GM12892 (cell line): ENCODE results near the gene DHRSX.

Source experiments
- DNase-seq: peaks from one replicate; pipeline ENCODE4 v3.0.0; 2011; ENCODE audit not compliant: insufficient read length
- FAIRE-seq: peaks from 2 replicates; lab custom pipeline; 2011; peaks lifted over from hg19 to GRCh38; lab: Jason Lieb, UNC
- POLR2A ChIP-seq: IDR thresholded peaks from 2 replicates; pipeline ENCODE4 v1.6.1; 2011; ENCODE audit warnings: low read depth, low read length, control low read depth
- POLR2AphosphoS5 ChIP-seq: IDR thresholded peaks from 2 replicates; pipeline ENCODE4 v1.6.1; 2011; ENCODE audit warnings: low read depth, low read length, control low read depth
- TAF1 ChIP-seq: IDR thresholded peaks from 2 replicates; pipeline ENCODE4 v1.6.1; 2011; ENCODE audit warnings: low read depth, mild to moderate bottlenecking, control low read depth, low read length, borderline replicate concordance

Gene DHRSX

DNA sequence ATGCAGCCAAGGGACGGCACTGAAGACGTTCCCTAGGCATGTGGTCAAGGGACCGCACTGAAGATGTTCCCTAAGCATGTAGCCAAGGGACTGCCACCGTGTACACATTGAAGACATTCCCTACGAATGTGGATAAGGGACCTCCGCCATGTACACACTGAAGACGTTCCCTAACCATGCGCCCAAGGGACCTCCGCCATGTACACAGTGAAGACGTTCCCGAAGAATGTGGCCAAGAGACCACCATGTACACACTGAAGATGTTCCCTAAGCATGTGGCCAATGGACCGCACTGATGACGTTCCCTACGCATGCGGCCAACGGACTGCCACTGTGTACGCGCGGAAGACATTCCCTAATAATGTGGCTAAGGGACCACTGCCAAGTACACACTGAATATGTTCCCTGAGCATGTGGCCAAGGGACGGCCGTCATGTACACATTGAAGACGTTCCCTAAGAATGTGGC lies 48.4 kb downstream of the DHRSX start:
- no peak for FAIRE-seq
- DNase-seq, result no peak
- TF ChIP-seq POLR2A, result no peak
- TF ChIP-seq TAF1, result no peak
- no peak for TF ChIP-seq POLR2AphosphoS5

DNA sequence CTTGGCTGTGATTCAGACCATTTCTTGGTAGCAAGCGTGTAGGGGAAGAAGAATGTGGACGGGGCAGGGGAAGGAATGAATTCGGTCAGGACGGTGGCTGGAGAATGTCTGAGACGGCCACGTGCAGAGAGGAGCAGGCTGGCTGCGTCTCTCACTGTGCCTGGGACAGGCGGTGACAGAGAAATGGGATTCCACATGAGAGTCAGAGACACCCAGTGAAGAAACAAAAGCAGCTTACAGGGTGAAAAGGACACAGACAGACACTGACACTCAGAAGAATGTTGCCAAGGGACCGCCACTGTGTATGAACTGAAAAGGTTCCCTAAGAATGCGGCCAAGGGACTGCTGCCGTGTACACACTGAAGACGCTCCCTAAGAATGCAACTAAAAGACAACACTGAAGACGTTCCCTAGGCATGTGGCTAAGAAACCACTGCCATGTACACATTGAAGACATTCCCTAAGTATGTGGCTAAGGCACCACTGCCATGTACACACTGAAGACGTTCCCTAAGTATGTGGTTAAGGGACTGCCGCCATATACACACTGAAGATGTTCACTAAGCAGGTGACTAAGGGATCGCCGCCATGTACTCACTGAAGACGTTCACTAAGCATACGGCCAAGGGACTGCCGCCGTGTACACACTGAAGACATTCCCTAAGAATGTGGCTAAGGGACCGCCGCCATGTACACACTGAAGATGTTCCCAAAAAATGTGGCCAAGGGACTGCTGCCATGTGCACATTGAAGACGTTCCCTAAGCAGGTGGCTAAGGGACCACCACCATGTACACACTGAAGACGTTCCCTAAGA lies 49.1 kb downstream of the DHRSX start:
- FAIRE-seq (no peak), DNase-seq (no peak)
- no peak for TF ChIP-seq POLR2AphosphoS5
- no peak for TF ChIP-seq TAF1
- no peak for TF ChIP-seq POLR2A

DNA sequence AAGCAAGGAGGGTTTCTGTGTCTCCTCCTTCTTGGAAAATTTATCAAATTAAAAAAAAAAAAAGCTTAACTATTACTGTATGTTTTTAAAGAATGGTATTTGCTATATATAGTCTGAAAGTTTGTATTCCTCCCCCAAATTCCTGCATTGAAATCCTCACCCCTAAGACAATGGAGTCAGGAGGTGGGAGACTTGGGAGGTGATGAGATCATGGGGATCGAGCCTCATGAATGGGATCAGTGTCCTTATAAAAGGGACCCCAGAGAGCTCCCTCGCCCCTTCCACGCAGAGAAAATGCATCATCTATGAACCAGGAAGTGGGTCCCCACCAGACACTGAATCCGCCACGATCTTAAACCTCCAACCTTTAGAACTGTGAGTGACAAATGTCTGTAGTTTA lies 50.1 kb downstream of the DHRSX start:
- TF ChIP-seq TAF1 (no peak), POLR2AphosphoS5 (no peak), POLR2A (no peak)
- FAIRE-seq (no peak), DNase-seq (no peak)

DNA sequence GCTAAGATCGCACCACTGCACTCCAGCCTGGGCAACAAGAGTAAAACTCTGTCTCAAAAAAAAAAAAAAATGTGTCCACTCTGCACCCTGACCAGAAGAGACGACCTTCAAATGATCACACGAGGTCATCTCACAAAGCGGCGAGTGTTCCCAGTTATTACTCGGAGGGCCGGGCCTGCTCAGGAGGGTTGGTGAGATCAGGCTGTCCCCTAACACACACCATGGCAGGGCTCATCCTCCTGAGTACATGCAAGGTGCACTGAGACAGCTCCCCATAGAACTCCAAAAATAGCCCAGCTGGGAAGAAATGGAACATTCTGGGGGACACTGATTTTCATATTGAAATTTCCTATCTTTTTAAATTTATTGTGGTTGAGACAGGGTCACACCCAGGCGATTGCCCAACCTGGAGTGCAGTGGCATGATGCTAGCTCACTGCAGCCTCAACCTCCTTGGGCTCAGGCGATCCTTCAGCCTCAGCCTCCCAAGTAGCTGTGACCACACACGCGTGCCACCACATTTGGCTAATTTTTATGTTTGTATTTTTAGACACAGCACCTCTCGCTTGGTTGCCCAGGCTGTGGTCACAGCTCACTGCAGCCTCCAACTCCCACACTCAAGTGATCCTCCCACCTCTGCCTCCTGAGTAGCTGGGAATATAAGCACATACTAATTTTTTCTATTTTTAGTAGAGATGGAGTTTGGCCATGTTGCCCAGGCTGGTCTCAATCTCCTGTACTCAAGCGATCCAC lies 51.5 kb downstream of the DHRSX start:
- DNase-seq, result no peak
- FAIRE-seq, result peak; percentile 63
- TF ChIP-seq TAF1 (no peak), POLR2A (no peak), POLR2AphosphoS5 (no peak)

DNA sequence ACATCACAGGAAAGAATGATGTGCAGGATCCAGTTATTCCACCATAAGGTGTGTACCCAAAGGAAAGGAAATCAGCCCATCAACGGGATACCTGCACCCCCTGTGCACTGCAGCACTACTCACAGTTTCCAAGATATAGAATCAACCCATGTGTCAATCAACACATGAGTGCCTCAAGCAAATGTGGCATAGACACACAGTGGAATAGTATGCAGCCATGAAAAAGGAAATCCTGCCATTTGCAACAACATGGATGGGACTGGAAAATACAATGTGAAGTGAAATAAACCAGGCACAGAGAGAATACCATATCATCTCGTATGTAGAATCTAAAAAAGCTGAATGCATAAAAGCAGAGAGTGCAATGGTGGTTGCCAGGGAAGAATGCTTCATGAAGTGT lies 53.3 kb downstream of the DHRSX start:
- TF ChIP-seq POLR2AphosphoS5 (no peak), TAF1 (no peak), POLR2A (no peak)
- FAIRE-seq (no peak), DNase-seq (no peak)

DNA sequence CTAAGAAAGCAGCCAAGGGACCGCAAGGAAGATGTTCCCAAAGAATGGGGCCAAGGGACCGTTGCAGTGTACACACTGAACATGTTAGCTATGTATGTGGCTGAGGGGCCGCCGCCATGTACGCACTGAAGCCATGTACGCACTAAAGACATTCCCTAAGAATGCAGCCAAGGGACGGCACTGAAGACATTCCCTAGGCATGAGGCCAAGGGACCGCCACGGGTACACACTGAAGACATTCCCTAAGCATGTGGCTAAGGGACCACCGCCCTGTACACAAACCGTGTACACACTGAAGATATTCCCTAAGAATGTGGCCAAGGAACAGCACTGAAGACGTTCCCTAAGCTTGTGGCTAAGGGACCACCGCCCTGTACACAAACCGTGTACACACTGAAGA lies 54.0 kb downstream of the DHRSX start:
- FAIRE-seq (no peak), DNase-seq (no peak)
- TF ChIP-seq POLR2AphosphoS5 (no peak), TAF1 (no peak), POLR2A (no peak)

DNA sequence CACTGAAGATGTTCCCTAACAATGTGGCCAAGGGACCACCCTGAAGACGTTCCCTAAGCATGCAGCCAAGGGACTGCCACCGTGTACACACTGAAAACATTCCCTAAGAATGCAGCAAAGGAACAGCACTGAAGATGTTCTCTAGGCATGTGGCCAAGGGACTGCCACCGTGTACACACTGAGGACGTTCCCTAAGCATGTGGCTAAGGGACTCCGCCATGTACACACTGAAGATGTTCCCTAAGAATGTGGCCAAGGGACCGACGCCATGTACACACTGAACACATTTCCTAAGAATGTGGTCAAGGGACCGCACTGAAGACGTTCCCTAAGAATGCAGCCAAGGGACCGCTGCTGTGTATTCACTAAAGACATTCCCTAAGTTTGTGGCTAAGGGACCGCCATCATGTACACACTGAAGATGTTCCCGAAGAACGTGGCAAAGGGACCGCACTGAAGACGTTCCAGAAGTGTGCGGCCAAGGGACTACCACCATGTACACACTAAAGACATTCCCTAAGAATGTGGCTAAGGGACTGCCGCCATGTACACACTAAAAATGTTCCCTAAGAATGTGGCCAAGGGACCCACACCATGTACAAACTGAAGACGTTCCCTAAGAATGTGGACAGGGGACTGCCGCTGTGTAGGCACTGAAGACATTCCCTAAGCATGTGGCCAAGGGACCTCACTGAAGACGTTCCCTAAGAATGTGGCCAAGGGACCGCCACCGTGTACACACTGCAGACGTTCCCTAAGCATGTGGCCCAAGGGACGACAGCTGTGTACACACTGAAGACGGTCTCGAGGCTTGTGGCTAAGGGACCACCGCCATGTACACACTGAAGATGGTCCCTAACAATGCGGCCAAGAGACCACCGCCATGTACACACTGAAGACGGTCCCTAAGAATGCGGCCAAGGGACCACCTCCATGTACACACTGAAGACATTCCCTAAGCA lies 54.8 kb downstream of the DHRSX start:
- no peak for FAIRE-seq
- TF ChIP-seq POLR2AphosphoS5 (no peak), POLR2A (no peak), TAF1 (no peak)
- no peak for DNase-seq

DNA sequence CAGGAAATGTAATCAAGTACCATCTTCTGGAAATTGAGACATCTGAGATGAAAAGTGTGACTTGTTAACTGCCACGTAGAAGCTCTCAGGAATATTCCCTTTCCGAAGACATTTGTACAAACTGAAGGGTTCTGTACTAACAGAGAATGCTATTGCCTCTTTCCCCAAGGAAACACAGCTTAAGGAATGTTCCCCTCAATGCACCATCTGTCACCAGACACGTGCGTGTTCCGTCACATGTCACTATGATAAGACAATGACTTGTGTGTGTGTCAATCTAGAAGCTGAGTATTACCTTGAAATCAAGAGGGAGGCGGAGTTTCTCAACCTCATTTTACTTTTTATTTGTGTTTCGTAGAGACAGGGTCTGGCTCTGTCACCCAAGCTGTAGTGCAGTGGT lies 58.1 kb downstream of the DHRSX start:
- no peak for TF ChIP-seq TAF1
- no peak for TF ChIP-seq POLR2A
- TF ChIP-seq POLR2AphosphoS5, result no peak
- FAIRE-seq, result no peak
- DNase-seq, result no peak

DNA sequence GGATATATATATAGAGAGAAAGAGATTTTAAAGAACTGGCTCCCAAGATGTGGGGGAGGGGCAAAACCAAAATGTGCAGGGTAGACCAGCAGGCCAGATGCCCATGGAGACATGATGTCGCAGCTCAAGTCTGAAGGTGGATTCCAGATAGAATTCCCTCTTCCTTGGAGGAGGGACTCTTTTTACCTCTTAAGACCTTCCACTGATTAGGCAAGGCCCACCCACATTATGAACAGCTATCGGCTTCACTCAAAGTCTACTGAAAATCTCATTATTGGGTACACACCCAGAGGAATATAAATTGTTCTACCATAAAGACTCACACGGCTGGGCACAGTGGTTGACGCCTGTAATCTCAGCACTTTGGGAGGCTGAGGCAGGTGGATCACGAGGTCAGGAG lies 59.3 kb downstream of the DHRSX start:
- no peak for FAIRE-seq
- TF ChIP-seq POLR2AphosphoS5, result no peak
- TF ChIP-seq TAF1, result no peak
- no peak for TF ChIP-seq POLR2A
- no peak for DNase-seq

DNA sequence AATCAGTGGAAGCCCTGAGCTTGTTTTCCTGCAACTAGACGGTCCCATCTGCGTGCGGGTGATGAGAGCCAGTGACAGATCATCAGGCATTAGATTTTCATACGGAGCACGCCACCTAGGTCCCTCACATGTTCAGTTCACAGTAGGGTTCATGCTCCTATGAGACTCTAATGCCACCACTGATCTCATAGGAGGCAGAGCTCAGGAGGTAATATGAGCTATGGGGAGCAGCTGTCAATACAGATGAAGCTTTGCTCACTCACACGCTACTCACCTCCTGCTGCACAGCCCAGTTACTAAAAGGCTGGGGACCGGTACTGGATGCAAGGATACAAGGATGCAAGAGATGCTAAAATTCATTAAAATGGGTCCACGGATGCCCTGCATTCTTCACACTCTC lies 61.2 kb downstream of the DHRSX start:
- TF ChIP-seq POLR2A (no peak), POLR2AphosphoS5 (no peak), TAF1 (no peak)
- peak; percentile 9 for FAIRE-seq
- DNase-seq, result no peak

DNA sequence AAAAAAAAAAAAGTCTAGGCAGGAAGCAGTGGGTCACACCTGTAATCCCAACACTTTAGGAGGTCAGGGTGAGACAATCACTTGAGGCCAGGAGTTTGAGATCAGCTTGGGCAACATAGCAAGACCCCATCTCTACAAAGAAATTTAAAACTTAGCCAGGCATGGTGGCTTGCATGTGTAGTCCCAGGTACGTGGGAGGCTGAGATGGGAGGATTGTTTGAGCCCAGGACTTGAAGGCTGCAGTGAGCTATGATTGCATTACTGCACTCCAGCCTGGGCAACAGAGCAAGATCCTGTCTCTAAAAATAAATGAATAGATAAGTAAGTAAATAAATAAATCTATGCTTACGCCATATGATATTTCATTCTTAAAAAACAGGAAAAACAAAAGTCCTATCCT lies 65.3 kb downstream of the DHRSX start:
- FAIRE-seq (no peak), DNase-seq (no peak)

More for the DNA sequence above, 65.3 kb downstream of the DHRSX start:
- TF ChIP-seq POLR2A (no peak), TAF1 (no peak), POLR2AphosphoS5 (no peak)
